ENCODE results near the gene MSI2.

The MSI2 gene

DNA sequence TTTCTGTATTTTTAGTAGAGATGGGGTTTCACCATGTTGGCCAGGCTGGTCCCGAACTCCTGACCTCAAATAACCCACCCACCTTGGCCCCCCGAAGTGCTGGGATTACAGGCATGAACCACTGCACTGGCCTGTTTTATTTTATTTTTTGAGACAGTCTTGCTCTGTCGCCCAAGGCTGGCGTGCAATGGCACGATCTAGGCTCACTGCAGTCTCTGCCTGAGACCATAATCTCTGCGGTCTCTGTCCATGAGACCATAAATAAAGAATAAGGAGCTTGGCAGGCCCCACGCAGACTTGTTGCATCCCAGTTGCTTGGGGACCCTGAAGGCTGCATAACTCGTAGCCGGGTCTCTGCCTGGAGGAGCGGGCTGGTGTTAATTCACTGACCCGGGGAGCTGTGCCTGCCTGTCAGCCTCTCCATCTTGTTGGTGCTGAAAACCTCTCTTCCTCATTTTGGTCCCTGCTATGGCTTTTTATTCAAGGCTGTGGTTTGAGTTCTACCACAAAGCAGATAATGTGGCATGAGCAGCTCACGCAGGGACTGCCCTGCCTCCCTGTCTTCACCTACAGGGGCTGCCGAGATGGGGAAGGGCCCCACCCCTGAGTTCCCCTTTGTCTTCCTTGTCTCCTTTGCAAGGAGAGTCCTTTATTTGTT, 82.1 kb downstream of the MSI2 start:
- peaks cover 19% of the 10 kb centered on the region; the same call in 1 of the 2 replicates for H3K36me3 ChIP-seq
- DNase-seq: no peak

DNA sequence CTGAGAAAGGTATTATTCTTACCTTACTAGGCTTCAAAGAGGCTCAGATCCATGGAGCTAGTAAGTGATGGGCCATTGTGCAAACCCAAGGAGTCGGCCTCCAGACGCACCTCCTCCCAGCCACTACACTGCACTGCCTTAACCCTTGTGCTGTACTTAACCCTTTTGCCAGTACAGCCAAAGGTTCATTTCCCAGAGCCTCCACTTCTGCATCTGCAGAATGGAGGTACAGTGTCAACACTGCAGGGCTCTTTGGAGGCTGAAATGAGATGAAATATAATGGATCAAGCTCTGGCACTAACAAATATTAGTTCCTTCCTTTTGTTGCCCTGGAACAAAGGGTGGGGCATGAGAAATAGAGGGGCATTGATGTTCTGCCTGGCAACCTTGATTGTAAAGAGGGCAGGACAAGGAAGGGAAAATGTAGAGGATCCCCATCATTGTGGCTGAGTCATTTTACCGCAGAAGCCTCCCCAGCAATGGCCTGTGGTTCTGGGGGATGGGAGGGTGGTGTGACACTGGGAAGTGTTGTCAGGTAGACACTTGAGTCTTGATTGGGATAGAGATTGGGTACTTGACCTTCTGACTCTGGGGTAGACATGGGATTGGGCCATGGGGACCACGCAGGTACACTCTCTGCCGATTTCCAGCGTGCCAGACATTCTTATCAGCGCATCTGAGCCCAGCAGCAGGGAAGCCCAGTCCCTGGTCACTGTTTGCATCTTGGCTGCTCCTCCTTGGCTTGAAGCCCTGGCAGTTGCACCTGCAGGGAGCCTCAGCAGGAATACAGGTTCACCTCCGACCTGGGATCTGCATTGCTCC, 84.0 kb downstream of the MSI2 start:
- no peak for DNase-seq
- Histone ChIP-seq H3K36me3 (peaks cover 18% of the 10 kb centered on the region; the same call in 1 of the 2 replicates), H3K27me3 (no peaks in the 10 kb centered on the region), H3K9me3 (no peaks in the 10 kb centered on the region), H3K4me1 (no peaks in the 10 kb centered on the region; the same call in 1 of the 2 replicates), H3K4me3 (ENCODE audit: low read depth, low read length) (no peak overlapping the region)
- TF ChIP-seq, protein P1, sequence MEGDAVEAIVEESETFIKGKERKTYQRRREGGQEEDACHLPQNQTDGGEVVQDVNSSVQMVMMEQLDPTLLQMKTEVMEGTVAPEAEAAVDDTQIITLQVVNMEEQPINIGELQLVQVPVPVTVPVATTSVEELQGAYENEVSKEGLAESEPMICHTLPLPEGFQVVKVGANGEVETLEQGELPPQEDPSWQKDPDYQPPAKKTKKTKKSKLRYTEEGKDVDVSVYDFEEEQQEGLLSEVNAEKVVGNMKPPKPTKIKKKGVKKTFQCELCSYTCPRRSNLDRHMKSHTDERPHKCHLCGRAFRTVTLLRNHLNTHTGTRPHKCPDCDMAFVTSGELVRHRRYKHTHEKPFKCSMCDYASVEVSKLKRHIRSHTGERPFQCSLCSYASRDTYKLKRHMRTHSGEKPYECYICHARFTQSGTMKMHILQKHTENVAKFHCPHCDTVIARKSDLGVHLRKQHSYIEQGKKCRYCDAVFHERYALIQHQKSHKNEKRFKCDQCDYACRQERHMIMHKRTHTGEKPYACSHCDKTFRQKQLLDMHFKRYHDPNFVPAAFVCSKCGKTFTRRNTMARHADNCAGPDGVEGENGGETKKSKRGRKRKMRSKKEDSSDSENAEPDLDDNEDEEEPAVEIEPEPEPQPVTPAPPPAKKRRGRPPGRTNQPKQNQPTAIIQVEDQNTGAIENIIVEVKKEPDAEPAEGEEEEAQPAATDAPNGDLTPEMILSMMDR (IDR thresholded peaks at IDR 0.05; ENCODE audit: low read depth, low read length): no peak

More for the DNA sequence above, 82.1 kb downstream of the MSI2 start:
- H3K9me3 ChIP-seq: no peaks in the 10 kb centered on the region
- H3K4me1 ChIP-seq: no peaks in the 10 kb centered on the region; the same call in 1 of the 2 replicates
- H3K27me3 ChIP-seq: no peaks in the 10 kb centered on the region
- H3K4me3 ChIP-seq (ENCODE audit: low read depth, low read length): no peak overlapping the region
- TF ChIP-seq, protein P1 (IDR thresholded peaks at IDR 0.05; ENCODE audit: low read depth, low read length): no peak

DNA sequence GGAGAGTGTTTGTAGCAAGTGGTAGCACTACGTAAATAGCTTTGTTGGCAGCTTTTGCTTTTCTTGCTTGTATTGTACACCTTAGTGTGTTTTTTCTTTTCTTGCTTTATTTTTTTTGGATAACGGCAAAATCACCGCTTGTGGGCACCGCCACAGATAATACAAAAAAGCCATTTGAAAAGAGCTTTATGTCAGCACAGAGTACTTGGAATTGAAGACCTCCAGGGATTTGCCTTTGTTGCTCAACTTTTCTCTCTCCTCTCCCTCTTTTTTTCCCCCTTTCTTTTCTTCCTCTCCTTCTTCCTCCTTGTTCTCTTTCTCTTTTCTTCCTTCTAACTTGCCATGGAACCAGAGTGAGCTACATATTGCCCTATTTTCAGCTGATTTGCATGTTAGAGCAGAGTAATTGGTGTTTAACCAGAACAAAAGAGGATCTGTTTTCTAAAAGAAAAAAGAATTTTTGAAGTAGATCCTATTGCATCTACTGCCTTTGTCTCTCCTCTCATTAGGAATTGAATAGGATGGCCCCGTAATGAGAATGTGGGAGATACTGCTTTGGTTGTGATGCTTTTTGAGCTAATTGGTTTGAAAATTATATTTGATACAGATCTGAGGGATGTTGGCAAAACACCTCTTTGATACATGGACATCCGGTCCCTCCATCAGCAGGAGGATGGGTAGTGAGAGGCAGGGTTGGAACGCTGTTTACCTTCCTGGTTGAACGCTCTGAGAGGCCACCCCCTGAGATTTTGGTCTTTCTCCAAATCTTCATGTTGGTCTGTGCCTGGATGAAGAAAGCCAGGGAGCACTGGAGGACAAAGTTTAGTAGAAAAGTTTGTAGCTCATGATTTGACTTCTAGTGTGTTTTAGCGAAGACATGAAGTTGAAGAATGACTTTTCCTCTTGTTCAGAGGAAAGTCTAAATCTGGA, 85.6 kb downstream of the MSI2 start:
- no peak overlapping the region for H3K4me3 ChIP-seq (ENCODE audit: low read depth, low read length)
- no peak for DNase-seq
- TF ChIP-seq, protein P1 (IDR thresholded peaks at IDR 0.05; ENCODE audit: low read depth, low read length): no peak
- H3K27me3 ChIP-seq: no peaks in the 10 kb centered on the region
- H3K9me3 ChIP-seq: no peaks in the 10 kb centered on the region
- H3K36me3 ChIP-seq: peaks cover 15% of the 10 kb centered on the region
- no peaks in the 10 kb centered on the region; the same call in 1 of the 2 replicates for H3K4me1 ChIP-seq

DNA sequence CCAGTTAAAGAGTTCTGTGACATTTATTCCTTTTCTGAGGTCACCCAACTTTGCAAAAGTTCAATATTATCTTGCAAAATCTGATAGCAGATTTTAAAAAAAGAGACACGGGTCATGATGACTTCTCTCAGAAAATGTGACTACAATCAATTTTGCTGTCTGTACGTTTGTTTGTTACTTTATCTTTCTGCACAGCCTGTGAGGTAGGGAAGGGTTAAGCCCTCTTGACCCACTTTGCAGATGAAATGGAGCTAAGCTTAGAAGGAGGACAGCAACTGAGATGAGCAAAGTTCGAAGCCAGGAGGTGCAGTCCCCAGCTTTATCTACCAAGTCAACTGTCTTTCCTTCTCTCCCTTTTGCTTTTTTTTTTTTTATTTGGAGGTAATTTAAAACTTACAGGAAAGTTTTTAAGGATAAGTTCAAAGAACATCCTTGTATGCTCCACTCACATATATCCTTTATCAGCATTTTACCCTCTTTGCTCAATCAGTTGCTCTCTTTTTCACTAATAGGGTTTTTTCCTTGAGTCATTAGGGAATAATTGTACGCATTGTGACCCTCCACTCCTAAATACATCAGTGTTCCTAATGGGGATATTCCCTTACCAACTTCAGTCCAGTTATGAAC, 86.8 kb downstream of the MSI2 start:
- no peak for DNase-seq
- TF ChIP-seq, protein P1 (IDR thresholded peaks at IDR 0.05; ENCODE audit: low read depth, low read length): no peak
- no peaks in the 10 kb centered on the region; the same call in 1 of the 2 replicates for H3K4me1 ChIP-seq
- H3K4me3 ChIP-seq (ENCODE audit: low read depth, low read length): no peak overlapping the region
- no peaks in the 10 kb centered on the region for H3K27me3 ChIP-seq
- H3K9me3 ChIP-seq: no peaks in the 10 kb centered on the region
- peaks cover 24% of the 10 kb centered on the region for H3K36me3 ChIP-seq

DNA sequence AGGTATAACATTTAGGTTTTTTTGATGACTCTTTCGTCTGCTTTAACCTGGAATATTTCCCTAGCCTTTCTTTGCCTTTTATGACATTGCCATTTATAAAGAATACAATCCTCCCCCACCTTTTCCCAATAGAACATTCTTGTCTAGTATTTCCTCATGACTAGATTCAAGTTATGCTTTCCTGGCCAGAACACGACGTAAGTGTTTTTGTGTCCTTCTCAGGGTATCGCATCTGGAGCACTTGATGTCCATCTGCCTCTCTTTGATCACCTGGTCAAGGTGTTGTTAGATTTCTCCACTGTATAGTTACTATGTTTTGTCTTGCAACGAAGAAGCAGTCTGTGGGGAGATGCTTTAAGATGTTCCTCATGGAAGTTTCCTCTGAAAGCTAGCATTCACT, 87.4 kb downstream of the MSI2 start:
- Histone ChIP-seq H3K4me3 (ENCODE audit: low read depth, low read length) (no peak overlapping the region), H3K9me3 (no peaks in the 10 kb centered on the region), H3K36me3 (peaks cover 30% of the 10 kb centered on the region), H3K4me1 (peaks cover under 1% of the 10 kb centered on the region; the same call in 1 of the 2 replicates), H3K27me3 (no peaks in the 10 kb centered on the region)
- TF ChIP-seq, protein P1 (IDR thresholded peaks at IDR 0.05; ENCODE audit: low read depth, low read length): no peak
- DNase-seq: no peak
